Right renal pelvis (tissue), 4 donors: ENCODE data around the gene PPP5C. TPM values are rescaled to one million over a fixed set of nuclear protein-coding genes. Genes with fewer than 3 reads are reported as not detected.
"Not testable (repeated sequence)": the region's sequence is repeated elsewhere in the genome, so short reads cannot be mapped to it uniquely, and the experiment has no call there.

ENCODE experiments used
- DNase-seq, 4 donors: peaks; one replicate each; pipeline ENCODE4 v3.0.0-alpha.2; 2013; ENCODE audit warnings: low read depth in 4 of 4, low spot score in 3 of 4, missing footprints in 1 of 4
- polyA plus RNA-seq, 4 donors: library from polyadenylated mRNA; unstranded; fragments of 120-200 nt; gene quantifications; one replicate each; pipeline ENCODE4 v1.2.1, GENCODE V29; 2013; ENCODE audit not compliant: insufficient read length in 4 of 4

The PPP5C gene
- polyA plus RNA-seq, 4 donors: 90.8 to 110 (median 100) TPM

DNA sequence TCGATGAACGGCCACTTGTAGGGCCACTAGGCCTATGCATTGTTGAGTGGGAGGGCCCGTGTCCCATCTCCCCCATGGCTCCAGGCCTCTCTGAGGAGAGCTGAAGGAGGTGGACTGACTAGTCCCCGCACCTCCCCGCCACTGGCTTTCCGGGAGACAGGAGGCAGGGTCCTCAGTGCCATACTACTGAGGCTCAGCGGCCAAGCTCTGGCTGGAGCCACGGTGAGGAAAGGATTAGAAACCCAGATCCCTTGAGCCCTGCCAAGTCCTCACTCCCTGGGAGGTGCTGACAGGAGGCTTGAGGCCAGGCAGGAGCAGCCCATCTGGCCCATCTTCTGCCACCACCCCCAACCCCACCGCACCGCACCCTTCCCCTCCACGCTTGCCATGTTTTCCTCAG is 37.5 kb downstream of the PPP5C start:
- no peak for DNase-seq

DNA sequence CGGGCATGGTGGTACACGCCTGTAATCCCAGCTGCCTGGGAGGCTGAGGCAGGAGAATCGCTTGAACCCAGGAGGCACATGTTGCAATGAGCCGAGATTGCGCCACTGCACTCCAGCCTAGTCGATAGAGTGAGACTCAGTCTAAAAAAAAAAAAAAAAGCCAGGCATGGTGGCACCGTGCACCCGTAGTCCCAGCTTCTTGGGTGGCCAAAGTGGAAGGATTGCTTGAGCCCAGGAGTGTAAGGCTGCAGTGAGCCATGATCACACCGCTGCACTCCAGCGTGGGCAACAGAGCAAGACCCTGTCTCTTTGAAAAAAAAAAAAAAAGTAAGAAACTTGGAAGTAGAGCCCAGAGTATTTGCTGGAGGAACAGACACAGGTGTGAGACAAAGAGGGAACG is 38.7 kb downstream of the PPP5C start:
- DNase-seq: no peak

DNA sequence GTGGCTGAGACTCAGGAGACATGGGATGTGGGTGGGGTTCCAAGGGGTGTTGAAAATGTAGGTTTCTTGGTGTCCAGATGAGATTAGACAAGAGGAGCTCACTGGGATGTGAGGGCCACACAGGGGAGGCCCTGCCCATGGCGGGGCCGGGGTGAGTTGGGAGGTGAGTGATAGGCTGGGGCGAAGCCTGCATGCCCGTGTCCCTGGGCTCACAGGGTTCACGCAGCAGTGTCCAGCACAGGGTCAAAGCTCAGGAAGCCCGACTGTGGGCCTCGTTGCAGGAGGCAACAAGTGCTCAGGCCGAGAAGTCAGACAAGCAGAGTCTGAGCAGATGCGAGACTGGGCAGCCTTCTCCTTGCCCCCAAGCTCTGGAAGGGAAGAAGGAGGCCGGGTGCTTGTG is 39.3 kb downstream of the PPP5C start:
- no peak for DNase-seq

DNA sequence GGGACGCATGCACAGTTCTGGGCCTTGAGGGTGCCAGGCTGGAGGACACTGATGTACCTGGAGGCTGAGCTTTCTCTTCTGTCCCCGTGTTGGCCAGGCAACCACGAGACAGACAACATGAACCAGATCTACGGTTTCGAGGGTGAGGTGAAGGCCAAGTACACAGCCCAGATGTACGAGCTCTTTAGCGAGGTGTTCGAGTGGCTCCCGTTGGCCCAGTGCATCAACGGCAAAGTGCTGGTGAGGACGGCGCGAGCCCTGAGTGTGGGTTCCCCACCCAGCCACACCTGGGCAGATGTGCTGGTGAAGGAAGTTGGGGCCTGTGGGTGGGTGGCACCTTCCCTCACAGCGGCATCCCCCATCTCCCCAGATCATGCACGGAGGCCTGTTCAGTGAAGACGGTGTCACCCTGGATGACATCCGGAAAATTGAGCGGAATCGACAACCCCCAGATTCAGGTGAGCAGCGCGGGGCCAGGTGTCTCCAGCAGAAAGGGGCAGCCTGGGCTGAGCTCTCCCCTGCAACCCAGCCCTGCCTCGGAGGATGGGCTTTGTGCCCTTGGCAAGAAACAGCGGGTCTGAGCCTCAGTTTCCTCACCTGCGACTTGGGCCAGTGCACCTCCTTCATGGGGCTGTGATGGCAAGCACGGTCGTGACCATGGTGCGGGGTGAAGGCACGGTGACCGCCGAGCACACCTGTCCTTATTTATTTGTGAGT is 40.3 kb downstream of the PPP5C start:
- DNase-seq: no peak

DNA sequence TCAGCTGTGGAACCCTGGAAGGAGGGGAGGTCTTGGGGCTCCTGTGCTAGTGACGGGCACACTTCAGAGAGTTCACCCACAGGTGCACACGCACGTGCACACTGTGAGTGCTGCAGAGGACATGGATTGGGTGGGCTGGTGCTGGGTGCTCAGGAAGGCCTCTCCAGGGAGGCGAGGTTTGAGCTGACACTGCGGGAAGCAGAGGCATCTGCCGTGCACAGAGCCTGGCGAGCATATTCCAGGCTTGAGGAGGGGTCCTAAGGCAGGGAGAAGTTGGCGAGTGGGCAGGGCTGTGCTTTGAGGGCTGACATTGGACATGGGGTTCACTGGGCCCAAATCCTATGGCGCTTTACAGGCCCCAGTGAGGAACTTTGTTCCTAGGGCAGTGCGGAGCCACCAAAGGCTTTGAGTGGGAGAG is 40.8 kb downstream of the PPP5C start:
- DNase-seq: no peak

DNA sequence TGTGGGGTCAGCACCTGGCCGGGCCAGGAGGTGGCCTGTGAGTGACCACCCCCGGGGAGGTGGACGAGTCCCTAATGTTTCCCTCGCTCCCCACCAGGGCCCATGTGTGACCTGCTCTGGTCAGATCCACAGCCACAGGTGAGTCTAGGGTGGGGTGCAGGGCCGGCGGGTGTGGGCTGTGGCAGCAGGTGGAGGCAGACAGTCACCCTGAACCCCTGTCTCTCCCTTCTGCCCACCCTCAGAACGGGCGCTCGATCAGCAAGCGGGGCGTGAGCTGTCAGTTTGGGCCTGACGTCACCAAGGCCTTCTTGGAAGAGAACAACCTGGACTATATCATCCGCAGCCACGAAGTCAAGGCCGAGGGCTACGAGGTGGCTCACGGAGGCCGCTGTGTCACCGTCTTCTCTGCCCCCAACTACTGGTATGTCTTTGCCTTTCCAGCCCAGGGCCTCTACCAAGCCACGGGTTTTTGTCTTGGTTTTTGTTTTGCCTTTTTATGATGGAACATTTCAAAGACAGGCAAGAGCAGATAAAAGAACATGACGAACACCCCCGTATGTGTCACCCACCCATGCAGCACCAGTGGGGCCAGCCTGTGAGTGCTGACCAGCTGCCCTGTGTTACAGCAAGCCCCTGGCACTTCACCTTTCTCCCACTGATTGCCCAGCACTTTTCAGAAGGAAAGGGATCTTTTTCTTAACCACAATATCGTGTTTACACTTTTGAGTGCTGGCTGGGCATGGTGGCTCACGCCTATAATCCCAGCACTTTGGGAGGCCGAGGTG is 41.6 kb downstream of the PPP5C start:
- no peak for DNase-seq

DNA sequence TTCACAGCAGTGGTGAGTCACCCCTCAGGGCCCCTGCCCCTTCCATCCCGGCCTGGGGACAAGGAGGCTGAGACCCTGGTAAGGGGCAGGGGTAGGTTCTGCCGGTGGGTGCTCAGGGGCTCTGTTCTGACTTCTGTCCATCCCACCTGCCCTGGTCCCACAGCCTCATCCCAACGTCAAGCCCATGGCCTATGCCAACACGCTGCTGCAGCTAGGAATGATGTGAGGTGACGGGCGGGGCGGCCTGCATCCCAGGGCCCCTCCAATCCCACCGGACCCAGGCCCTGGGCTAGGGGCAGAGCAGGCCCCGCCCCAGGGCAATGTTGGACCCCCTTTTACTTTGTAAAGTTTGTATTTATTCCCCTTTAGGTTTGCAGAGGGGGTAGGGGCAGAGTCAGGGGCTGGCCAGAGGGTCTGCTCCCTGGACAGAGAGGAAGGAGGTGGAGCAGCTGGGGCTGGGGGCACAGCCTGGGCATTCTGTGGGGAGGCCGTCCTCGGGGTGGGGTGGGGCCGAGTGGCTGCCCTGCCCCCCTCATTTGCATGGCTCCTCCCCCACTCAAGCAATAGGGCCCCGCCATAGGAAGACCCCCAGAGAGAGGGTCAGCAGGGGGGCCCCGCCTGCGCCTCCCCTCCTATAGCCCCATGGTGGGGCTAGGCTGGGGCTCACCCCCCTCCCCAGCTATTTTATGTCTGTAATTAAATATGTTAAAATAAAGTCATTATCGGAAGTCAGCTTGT is 43.4 kb downstream of the PPP5C start:
- DNase-seq: no peak

DNA sequence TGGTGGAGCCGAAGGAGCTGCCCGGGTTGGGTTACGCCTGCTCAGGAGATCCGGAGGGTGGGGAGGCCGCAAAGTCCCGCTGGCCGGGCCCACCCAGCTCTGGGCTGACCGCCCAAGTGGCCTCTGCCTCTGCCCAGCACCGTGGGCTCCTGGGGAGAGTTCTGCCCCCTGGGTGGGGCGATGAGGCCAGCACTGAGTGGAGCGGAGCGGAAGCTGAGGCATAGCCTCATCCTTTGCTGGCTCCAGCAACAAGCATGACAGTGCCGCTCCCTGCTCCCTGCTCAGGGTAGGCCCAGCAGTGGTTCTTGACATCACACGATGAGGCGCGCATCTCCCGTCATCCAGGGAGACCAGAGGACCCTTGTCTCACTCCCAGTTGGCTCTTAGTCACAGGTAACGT is 44.0 kb downstream of the PPP5C start:
- DNase-seq: no peak

DNA sequence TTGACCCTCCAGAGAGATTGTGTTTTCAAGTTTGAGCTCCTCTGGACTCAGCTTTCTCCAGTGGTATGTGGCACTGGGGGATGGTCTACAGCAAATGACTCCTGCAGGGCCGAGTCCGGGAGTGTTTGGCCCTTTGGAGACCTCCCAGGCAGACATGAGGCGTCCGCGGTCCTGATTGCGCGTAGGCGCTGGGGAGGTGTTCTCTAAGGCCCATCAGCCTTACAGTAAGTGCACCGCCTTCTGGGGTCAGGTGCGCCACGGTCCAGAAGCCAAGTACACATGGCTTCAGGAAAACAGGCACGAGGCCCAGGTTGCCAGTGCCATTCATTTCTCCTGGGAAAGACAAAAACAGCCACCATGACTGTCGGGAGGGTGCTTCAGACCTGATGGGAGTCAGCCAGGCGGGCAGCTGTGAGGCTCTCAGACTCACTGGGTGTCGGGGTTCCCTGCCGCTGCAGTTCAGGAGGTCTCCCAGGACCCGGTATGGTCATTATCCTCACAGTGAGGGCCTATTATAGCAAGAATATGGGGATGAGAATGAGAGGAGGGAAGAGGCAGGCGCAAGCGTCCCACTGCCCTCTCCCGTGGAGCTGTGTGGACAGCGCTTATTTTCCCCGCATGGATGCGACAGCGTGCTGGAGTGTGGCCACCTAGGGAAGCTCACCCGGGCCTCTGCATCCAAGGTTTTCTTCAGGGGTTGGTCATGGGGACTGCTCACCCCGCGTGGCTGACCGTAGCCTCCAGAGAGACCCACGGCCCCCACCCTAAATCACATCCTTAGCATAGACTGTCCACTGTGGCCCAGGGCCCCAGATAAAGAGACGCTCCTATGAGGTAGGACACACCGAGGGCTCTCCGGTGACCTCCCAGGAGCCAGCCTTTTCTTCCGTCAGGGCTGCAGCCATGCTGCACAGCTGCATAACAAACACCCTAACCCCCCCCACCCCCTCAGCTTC is 44.7 kb downstream of the PPP5C start:
- no peak for DNase-seq

DNA sequence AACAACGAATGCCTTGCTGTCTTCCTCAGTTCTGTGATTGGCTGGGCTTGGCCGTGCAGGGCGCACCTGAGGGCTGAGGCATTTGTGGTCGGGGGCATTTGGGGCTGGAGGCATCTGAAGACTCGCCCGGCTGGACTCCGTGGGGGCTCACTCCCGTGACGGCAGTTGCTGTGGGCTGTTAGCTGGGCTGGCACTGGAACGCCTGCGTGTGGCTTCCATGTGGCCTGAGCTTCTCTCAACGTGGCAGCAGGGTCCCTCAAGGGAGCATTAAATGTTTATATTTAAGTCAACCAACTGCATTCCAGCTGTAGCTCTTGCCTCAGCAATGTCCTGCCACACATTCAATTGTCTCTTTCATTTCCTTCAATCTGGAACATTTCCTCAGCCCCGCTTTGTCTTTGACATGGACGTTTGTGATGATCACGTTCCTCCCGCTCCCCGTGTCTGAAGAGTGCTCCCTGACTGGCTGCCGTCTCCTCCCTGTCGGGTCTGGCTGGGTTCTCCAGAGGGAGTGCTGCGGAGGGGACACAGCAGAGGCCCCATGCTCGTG is 45.4 kb downstream of the PPP5C start:
- no peak for DNase-seq

DNA sequence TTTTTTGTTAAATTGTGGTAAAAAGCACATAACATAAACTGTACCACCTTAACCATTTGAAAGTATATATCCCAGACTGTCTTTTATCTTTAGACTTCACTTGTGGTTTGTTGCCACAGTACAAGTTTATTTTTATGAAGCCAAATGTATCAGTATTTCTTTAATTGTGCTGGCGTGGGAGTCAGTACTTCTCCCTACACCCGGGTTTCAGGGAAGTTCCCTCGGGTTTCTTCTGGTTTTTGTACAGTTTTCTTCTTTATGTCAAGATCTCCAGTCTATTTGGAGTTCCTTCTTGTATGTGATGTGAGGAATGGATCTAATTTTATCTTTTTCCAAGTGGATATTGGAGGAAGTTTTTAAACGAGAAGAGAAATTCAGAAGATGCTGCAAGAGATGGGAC is 46.0 kb downstream of the PPP5C start:
- DNase-seq: no peak

DNA sequence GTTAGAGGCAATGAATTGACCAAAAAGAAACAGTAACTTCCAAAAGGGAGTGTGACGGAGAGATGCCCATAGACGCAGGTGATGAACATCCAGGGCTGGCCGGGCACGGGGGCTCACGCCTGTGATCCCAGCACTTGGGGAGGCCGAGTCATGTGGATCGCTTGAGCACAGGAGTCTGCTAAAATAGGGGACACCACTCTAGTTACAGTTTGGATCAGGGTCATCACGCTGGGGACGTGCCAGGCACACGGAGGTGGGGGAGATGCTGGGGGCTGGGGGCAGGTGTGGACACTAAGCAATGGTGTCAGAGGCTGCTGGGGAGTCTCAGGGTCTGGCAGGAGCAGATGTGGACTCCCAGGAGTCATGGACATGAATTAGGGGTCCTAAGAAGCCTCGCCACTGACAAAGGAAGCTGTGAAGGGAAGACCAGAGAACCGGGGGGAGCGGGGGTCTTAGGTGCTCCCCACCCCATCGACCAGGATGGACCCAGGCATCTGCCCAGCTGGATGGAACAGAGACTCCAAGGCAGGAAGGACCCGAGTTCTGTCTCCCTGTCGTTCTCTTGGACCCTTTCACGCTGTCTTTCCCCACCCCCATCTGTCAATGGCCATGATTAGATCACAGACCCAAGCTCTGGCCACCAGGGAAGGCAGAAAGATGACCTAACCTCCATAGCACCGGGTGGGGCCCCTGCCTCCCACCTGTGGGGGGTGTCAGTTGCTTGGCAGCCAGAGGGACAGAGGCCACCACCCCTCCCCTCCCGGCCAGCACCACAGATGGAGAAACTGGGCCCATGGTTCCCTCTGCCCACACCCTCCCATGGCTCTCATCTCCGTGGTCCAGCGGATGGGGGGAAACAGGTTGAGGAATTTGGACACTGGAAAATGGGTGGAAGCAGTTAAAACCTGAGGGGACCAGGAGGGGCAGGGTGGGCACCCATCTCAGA is 46.8 kb downstream of the PPP5C start:
- no peak for DNase-seq

DNA sequence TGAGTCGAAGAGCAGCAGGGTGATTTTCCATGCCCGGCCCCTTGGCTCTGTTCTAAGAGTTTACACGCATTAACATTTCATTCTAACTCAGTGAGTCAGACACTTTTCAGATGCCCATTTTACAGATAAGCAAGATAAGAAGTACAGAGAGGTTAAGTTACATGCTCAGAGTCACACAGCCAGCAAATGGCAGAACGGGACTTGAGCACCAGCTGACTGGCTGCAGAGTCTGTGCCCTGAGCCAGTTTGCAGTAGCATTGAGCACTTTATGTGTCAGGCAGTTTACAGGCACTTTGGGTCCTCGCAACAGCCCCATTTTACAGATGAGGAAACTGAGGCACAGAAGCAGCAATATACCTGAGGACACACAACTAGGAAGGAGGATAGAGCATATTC is 47.5 kb downstream of the PPP5C start:
- DNase-seq: no peak

DNA sequence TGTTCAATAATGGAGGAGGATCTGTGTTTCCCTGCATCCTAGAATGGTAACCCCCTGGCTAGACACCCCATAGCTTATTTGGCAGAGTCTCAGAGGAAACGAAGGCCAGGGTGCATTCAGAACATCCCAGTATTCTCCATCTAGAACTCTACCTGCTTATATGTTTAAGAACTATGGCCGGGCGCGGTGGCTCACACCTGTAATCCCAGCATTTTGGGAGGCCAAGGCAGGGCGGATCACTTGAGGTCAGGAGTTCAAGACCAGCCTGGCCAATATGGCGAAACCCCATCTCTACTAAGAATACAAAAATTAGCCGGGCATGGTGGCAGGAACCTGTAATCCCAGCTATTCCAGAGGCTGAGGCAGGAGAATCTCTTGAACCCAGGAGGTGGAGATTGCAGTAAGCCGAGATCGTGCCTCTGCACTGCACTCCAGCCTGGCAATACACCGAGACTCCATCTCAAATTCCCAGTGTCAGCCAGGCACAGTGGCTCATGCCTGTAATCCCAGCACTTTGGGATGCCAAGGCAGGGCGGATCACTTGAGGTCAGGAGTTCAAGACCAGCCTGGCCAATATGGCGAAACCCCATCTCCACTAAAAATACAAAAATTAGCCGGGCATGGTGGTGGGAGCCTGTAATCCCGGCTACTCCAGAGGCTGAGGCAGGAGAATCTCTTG is 51.1 kb downstream of the PPP5C start:
- not testable (repeated sequence) for DNase-seq

DNA sequence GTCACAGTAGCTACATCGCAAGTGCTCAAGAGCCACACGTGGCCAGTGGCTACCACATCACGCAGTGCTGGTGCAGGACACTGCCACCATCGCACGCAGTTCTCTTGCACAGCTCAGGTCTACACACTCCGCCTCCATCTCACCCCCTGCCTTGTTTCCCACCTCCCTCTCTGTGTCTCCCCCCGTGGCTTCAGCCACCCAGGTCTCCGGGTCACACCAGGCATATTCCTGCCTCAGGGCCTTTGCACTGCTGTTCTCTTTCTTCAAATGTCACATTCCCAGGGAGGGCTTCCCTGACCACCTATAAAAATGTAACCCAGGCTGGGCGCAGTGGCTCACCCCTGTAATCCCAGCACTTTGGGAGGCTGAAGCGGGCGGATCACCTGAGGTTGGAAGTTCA is 55.8 kb downstream of the PPP5C start:
- DNase-seq: no peak

DNA sequence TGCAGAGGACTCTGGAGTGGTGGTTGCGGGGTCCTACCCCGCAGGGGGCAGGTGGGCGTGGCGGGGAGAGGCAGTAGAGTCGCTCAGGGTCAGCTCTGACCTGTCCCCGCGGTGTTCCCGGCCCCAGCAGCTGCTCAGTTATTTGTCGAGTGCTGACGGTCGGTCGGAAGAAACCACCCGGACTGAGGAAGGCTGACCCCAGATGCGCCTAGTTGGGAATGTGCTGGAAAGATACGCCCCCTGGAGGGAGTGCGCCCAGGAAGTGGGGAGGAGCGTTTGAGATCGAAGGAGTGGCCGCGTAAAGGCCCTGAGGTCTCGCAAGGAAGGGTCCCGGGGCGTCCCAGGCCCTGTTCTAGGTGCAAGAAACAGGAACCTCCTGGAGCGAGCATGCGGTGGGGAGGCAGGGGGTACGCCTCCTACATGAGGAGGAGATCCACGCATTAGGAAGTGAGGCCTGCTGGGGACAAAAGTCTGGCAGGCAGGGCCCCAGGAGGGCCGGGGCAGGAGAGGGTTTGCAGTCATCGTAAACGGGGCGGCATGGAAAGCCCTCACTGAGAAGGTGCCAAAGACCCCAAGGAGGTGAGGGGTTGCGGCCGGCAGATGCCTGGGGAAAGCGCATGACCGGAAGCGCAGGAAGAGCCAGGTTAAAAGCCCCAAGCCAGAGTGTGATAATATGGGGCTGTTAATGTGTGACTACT is 57.3 kb downstream of the PPP5C start:
- no peak for DNase-seq

DNA sequence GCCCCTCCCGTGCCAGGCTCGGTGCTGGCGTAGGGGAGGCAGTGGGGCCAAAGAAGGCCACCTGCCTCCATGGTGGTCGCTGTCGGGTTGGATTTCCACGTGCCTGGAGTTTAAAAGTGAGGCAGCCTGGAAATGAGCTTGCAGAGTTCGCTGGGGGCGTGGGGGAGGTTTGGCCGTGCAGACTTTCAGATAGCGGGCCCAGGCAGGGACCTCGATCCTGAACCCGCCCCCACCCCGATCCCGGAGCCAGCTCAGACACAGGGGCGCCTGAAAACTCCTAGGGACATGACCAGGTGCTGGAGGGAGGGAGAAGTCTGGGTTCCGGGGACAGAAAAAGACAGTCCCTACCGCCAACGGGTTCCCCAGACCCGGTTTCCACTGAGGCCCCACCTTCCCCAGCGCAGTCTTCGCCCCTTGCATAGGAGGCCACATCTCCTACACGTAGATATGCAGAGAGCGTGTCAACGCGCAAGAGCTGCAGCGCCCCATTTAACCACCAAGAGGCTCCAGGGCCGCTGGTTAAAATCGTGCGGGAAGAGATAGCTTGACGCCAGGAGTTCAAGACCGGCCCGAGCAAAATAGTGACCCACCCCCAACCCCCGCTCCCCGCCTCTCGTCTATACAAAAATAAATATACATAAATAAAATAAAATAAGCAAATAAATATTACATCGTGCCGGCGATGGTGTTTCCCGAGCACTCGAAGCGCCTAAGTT is 58.0 kb downstream of the PPP5C start:
- DNase-seq: no peak
